HFFc6 (cell line): ENCODE results near the gene CCDC149. TPM values are rescaled to one million over a fixed set of nuclear protein-coding genes. Genes with fewer than 3 reads are reported as not detected.

Experiments
- DNase-seq: peaks from one replicate; pipeline ENCODE4 v3.0.0-alpha.2; 2018
- H3K27ac Mint-ChIP-seq: 2 replicates; pipeline ENCODE4 v1.8.0; 2020; ENCODE audit warnings: mild to moderate bottlenecking, mixed read lengths
- H3K27me3 Mint-ChIP-seq: 2 replicates; pipeline ENCODE4 v1.8.0; 2021; ENCODE audit warnings: mild to moderate bottlenecking, moderate library complexity, mixed read lengths; ENCODE audit not compliant: insufficient read depth
- H3K36me3 Mint-ChIP-seq: 2 replicates; pipeline ENCODE4 v1.8.0; 2021; ENCODE audit warnings: low read depth, mixed read lengths
- H3K4me1 Mint-ChIP-seq: 2 replicates; pipeline ENCODE4 v1.8.0; 2020; ENCODE audit warnings: low read depth, mixed read lengths
- H3K4me3 Mint-ChIP-seq: 2 replicates; pipeline ENCODE4 v1.8.0; 2020; ENCODE audit warnings: mild to moderate bottlenecking, moderate library complexity, mixed read lengths
- H3K9me3 Mint-ChIP-seq: 2 replicates; pipeline ENCODE4 v1.8.0; 2020; ENCODE audit warnings: mild to moderate bottlenecking, mixed read lengths
- CTCF ChIP-seq: fragments of 200-600 bp; sonication (generic); IDR thresholded peaks from 2 replicates; pipeline ENCODE4 v1.5.0; 2021; ENCODE audit warnings: antibody characterized with exemption, mild to moderate bottlenecking
- total RNA-seq, 6 experiments: library from RNA; stranded (reverse); fragmentation: NEBNext Ultra II Directional; extraction: Animal tissue kit (Norgen Biotek cat#: 25700); gene quantifications; 2 replicates in 1 of 6; 3 replicates in 5 of 6; pipeline ENCODE4 v1.2.3, GENCODE V29; 2021

CCDC149 gene
- total RNA-seq, 6 experiments from 2014 or later, result 10.9 to 13.5 (median 12.9) TPM

- no peaks in the 10 kb centered on the region; the same call in 1 of the 2 replicates for H3K27me3 Mint-ChIP-seq
- peak overlapping the region; percentile 17; the same call in 1 of the 2 replicates for H3K27ac Mint-ChIP-seq
- peaks cover 2% of the 10 kb centered on the region; the same call in 1 of the 2 replicates for H3K9me3 Mint-ChIP-seq
- H3K4me3 Mint-ChIP-seq, result peak overlapping the region; percentile 3; the same call in 1 of the 2 replicates
- peaks cover 63% of the 10 kb centered on the region for H3K4me1 Mint-ChIP-seq
- peak; percentile 22 for DNase-seq
- no peak for TF ChIP-seq CTCF
- H3K36me3 Mint-ChIP-seq, result no peaks in the 10 kb centered on the region
Observed at GRCh38 chr4:24781999-24782745, 130.7 kb downstream of the CCDC149 start.

- Mint-ChIP-seq H3K9me3 (no peaks in the 10 kb centered on the region), H3K36me3 (no peaks in the 10 kb centered on the region), H3K4me3 (no peak overlapping the region), H3K27ac (no peak overlapping the region), H3K4me1 (peaks cover 70% of the 10 kb centered on the region), H3K27me3 (no peaks in the 10 kb centered on the region; the same call in 1 of the 2 replicates)
- DNase-seq, result no peak
- TF ChIP-seq CTCF, result no peak
Observed at GRCh38 chr4:24780936-24781495, 131.8 kb downstream of the CCDC149 start.

- Mint-ChIP-seq H3K4me3 (peak overlapping the region; percentile 60), H3K27me3 (peaks cover 2% of the 10 kb centered on the region), H3K27ac (peak overlapping the region; percentile 83), H3K36me3 (peaks cover 7% of the 10 kb centered on the region; the same call in 1 of the 2 replicates), H3K4me1 (peaks cover 90% of the 10 kb centered on the region), H3K9me3 (no peaks in the 10 kb centered on the region)
- no peak for TF ChIP-seq CTCF
- peak; percentile 96 for DNase-seq
Observed at GRCh38 chr4:24778464-24779225, 134.2 kb downstream of the CCDC149 start.

- Mint-ChIP-seq H3K27me3 (peaks cover 2% of the 10 kb centered on the region), H3K27ac (peak overlapping the region; percentile 83)
- no peak for DNase-seq
Observed at GRCh38 chr4:24777536-24778463, 135.0 kb downstream of the CCDC149 start.

More at GRCh38 chr4:24777536-24778463, 135.0 kb downstream of the CCDC149 start:
- H3K4me1 Mint-ChIP-seq, result peaks cover 82% of the 10 kb centered on the region
- no peak for TF ChIP-seq CTCF
- H3K9me3 Mint-ChIP-seq, result no peaks in the 10 kb centered on the region
- H3K4me3 Mint-ChIP-seq, result peak overlapping the region; percentile 60
- H3K36me3 Mint-ChIP-seq, result peaks cover 7% of the 10 kb centered on the region; the same call in 1 of the 2 replicates
